ENCODE results near the gene HK1.

DNA sequence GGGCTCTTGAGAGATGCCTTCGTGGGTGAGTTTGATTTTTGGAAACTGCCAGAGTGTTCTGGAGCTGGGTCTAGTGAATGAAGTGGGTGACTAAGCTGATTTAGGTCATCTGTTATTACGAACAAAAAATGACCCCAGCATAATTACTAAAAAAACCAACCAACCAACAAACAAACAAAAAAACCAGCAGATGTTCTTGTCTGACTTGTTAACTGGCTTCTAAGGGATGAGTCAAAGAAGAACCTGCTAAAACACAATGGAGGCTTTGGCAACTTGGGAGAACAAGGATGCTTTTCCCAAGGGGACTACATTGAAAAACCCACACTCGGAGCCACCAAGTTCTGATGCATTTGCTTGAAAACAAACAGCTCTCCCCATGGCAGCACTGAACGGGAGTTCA, 126.9 kb downstream of the HK1 start:
- TF ChIP-seq, protein P1, sequence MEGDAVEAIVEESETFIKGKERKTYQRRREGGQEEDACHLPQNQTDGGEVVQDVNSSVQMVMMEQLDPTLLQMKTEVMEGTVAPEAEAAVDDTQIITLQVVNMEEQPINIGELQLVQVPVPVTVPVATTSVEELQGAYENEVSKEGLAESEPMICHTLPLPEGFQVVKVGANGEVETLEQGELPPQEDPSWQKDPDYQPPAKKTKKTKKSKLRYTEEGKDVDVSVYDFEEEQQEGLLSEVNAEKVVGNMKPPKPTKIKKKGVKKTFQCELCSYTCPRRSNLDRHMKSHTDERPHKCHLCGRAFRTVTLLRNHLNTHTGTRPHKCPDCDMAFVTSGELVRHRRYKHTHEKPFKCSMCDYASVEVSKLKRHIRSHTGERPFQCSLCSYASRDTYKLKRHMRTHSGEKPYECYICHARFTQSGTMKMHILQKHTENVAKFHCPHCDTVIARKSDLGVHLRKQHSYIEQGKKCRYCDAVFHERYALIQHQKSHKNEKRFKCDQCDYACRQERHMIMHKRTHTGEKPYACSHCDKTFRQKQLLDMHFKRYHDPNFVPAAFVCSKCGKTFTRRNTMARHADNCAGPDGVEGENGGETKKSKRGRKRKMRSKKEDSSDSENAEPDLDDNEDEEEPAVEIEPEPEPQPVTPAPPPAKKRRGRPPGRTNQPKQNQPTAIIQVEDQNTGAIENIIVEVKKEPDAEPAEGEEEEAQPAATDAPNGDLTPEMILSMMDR (IDR thresholded peaks at IDR 0.05), result no peak
- no peak for TF ChIP-seq POLR2A (IDR thresholded peaks at IDR 0.05)
